Heart left ventricle (tissue), 16 donors: ENCODE results near the gene HES5. TPM values are rescaled to one million over a fixed set of nuclear protein-coding genes. Genes with fewer than 3 reads are reported as not detected.

Experiments
- ATAC-seq, 4 donors: fragments of 200-7000 bp; cut with Tn5 transposase; one replicate each; pipeline ENCODE4 v1.9.1; 2020 to 2022; ENCODE audit warnings: moderate library complexity in 4 of 4, mild to moderate bottlenecking in 3 of 4, moderate number of reproducible peaks in 1 of 4
- DNase-seq, 5 donors: peaks; one replicate each; pipeline ENCODE4 v3.0.0-alpha.2; 2020
- H3K27ac ChIP-seq, 12 donors: fragments of 200-600 bp; sonication (generic) in 4 of 12; one replicate each; pipeline versions ENCODE4 v1.5.0 to v1.8.0; 2016 to 2022; ENCODE audit warnings: mild to moderate bottlenecking in 2 of 12
- H3K27me3 ChIP-seq, 9 donors: fragments of 200-600 bp; sonication (generic) in 2 of 9; one replicate each; pipeline versions ENCODE4 v1.5.1 to v1.8.0; 2016 to 2022; ENCODE audit warnings: mild to moderate bottlenecking in 3 of 9
- H3K36me3 ChIP-seq, 9 donors: fragments of 200-600 bp; sonication (generic) in 2 of 9; one replicate each; pipeline versions ENCODE4 v1.5.0 to v1.8.0; 2018 to 2022; ENCODE audit warnings: mild to moderate bottlenecking in 2 of 9
- H3K4me1 ChIP-seq, 12 donors: fragments of 200-600 bp; sonication (generic) in 4 of 12; one replicate each; pipeline versions ENCODE4 v1.5.0 to v1.8.0; 2016 to 2022; ENCODE audit warnings: mild to moderate bottlenecking in 3 of 12
- H3K4me3 ChIP-seq, 12 donors: fragments of 200-600 bp; sonication (generic) in 4 of 12; one replicate each; pipeline versions ENCODE4 v1.5.0 to v1.8.0; 2017 to 2022; ENCODE audit warnings: mild to moderate bottlenecking in 9 of 12, moderate library complexity in 4 of 12
- H3K9me3 ChIP-seq, 12 donors: fragments of 200-600 bp; sonication (generic) in 4 of 12; one replicate each; pipeline versions ENCODE4 v1.5.0 to v1.8.0; 2016 to 2022; ENCODE audit warnings: mild to moderate bottlenecking in 1 of 12
- POLR2A ChIP-seq, 2 donors: fragments of 450-650 bp; IDR thresholded peaks; one replicate each; pipeline ENCODE4 v1.6.1; 2017; ENCODE audit warnings: antibody characterized with exemption in 2 of 2, mild to moderate bottlenecking in 2 of 2, moderate library complexity in 2 of 2
- WGBS, 4 donors: extraction: QIAGEN DNeasy Blood & Tissue Kit in 2 of 4; methylation state at CpG; one replicate each; pipeline versions ENCODE4 v1.1.5 to v1.1.7; 2013 to 2018; 5-methylcytosine and 5-hydroxymethylcytosine counted together
- intact Hi-C, 10 donors: fragments of 100-400 bp; cut with DNase I; formaldehyde crosslinking; loops; one replicate each; pipeline versions ENCODE4 v1.11.1 to v1.14.2; 2022
- polyA plus RNA-seq, 2 donors: library from polyadenylated mRNA; stranded (reverse); fragments of 200-250 nt; gene quantifications; one replicate each; pipeline ENCODE4 v1.2.3, GENCODE V29; 2013
- total RNA-seq, 9 donors: library from RNA; depleted of rRNA in 2 of 9; stranded (reverse); fragments of >200 nt in 2 of 9; fragmentation: NEBNext Ultra II Directional in 3 of 9; extraction: Animal tissue kit (Norgen Biotek cat#: 25700) in 3 of 9; gene quantifications; one replicate each; pipeline versions ENCODE4 v1.1.0 to v1.2.4, GENCODE V29; 2016 to 2023
- TF ChIP-seq, protein P1 (sequence below), 12 donors: fragments of 200-600 bp; sonication (generic) in 4 of 12; IDR thresholded peaks; one replicate each; pipeline versions ENCODE4 v1.5.0 to v1.8.0; 2018 to 2022; ENCODE audit warnings: antibody characterized with exemption in 12 of 12, mild to moderate bottlenecking in 5 of 12
- donor health status: ischemic (EF 13 %, LVEDD 7.1; RV severe dilation, severe dysfunction).
- donor health status: healthy with polysubstance abuse.
- donor health status: DM: no; HTN: yes; CAD: no.
- donor health status: DM: no; HTN: no; CAD: no.
- donor health status: ischemic (EF 25% LVEDD 6.9; RV normal size, moderate dysfunction).
- donor health status: ischemic (EF 25% LVEDD 5.7; RV mildly dilated, moderate dysfunction).
- donor health status: healthy.
- donor health status: DM: yes; HTN: yes; CAD: no.
- donor health status: ischemic (EF 35%, LVEDD 5.7; RV mildly dilated, moderate dysfunction).
- donor health status: nonischemic (EF 11% LVEDD 7.7; RV severe dilation, severe dysfunction).
- donor health status: DM: yes; HTN: yes; CAD: no.
- donor health status: PGD.
- donor health status: ischemic (EF 29% LVEDD 5.4; RV normal size, mild dysfunction).
- donor health status: nonischemic (EF 23%, LVEDD 6.1; RV moderate dilation, normal function).

The HES5 gene
- total and polyA plus RNA-seq, 11 donors: 0.42 to 2.0 (median 1.2) TPM

DNA sequence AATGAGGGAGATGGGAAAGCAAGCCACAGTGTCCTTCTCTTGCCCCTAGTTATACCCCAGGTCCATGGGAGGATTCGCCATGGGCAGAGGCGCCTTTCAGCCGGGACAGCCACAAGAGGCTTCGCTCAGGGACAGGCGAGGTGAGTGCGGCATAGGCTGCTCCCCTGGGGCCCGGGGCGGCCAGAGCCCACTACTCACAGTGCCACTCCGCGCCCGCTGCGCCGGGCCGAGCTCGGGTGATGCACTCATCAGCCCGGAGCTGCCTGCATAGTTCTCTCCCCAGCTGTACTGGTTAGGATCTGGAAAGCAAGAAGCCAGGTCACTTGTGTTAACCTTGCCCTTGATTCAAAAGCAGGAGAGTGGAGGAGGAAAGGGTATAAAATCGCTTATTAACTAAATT lies 12.1 kb downstream of the HES5 start:
- WGBS, 4 donors: 91 to 95% (median 94%) methylated on average over 17 of the region's 17 CpGs
- DNase-seq: no peak
- no peak for TF ChIP-seq POLR2A (IDR thresholded peaks at IDR 0.05)
- TF ChIP-seq, protein P1, sequence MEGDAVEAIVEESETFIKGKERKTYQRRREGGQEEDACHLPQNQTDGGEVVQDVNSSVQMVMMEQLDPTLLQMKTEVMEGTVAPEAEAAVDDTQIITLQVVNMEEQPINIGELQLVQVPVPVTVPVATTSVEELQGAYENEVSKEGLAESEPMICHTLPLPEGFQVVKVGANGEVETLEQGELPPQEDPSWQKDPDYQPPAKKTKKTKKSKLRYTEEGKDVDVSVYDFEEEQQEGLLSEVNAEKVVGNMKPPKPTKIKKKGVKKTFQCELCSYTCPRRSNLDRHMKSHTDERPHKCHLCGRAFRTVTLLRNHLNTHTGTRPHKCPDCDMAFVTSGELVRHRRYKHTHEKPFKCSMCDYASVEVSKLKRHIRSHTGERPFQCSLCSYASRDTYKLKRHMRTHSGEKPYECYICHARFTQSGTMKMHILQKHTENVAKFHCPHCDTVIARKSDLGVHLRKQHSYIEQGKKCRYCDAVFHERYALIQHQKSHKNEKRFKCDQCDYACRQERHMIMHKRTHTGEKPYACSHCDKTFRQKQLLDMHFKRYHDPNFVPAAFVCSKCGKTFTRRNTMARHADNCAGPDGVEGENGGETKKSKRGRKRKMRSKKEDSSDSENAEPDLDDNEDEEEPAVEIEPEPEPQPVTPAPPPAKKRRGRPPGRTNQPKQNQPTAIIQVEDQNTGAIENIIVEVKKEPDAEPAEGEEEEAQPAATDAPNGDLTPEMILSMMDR (IDR thresholded peaks at IDR 0.05): no peak
- ATAC-seq: no peak
- Histone ChIP-seq H3K9me3 (no peaks in the 10 kb centered on the region), H3K27ac (no peak overlapping the region), H3K27me3 (no peaks in the 10 kb centered on the region), H3K4me3 (no peak overlapping the region), H3K4me1 (peaks cover 0 to 8% (median under 1%) of the 10 kb centered on the region in 12 donors), H3K36me3 (peaks cover 7 to 93% (median 82%) of the 10 kb centered on the region in 9 donors)
- intact Hi-C loops: no loop called here

DNA sequence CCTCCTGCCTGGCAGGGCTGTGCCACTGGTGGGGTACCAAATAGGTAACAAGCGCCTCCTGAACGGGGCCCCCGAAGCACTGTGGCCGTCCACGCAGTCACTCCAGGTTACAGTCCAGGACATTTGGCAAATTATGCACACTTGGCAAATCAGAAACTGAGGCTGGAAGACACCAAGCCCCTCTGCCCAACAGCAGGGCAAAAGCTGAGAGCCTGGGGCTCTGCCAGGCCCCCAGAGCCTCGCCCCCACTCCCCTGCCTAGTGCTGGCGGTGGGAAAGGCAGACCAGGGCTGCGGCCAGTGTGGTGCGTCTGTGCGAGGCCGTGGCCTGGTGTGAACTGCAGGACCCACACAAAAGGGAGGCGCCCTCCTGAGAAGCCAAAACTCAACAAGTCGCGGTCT lies 13.1 kb downstream of the HES5 start:
- no peaks in the 10 kb centered on the region for H3K27me3 ChIP-seq
- ATAC-seq: no peak
- WGBS, 4 donors: 93 to 96% (median 96%) methylated on average over 8 to 14 of the region's 14 CpGs
- TF ChIP-seq POLR2A (IDR thresholded peaks at IDR 0.05): no peak
- TF ChIP-seq, protein P1 (IDR thresholded peaks at IDR 0.05): no peak
- DNase-seq: no peak
- intact Hi-C loops: no loop called here
- H3K4me3 ChIP-seq: no peak overlapping the region
- H3K4me1 ChIP-seq: peaks cover 0 to 6% (median 0%) of the 10 kb centered on the region in 12 donors
- H3K36me3 ChIP-seq: peaks cover 7 to 97% (median 93%) of the 10 kb centered on the region in 9 donors
- H3K9me3 ChIP-seq: no peaks in the 10 kb centered on the region
- no peak overlapping the region for H3K27ac ChIP-seq

DNA sequence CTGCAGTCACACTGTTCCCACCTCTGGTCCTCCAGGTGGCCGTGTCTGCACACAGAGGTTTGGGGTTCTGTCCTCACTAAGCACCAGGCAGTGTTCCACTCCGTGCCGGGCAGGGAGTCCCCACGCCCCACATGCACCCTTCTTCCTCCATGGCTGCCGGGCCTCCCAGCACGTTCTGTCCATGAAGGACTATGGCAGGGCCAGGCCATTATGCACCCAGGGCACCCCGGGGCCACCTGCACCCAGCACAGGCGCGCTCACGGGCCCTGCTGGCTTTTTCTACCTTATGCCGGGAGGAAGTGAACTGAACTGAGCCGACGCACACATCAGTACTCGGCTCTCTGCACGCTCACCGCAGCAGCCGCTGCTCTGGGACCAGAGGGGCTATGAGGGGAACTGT lies 13.9 kb downstream of the HES5 start:
- DNase-seq: no peak
- TF ChIP-seq POLR2A (IDR thresholded peaks at IDR 0.05): no peak
- TF ChIP-seq, protein P1 (IDR thresholded peaks at IDR 0.05): no peak
- Histone ChIP-seq H3K27me3 (no peaks in the 10 kb centered on the region), H3K4me1 (peaks cover 0 to 5% (median 0%) of the 10 kb centered on the region in 12 donors), H3K4me3 (no peak overlapping the region), H3K9me3 (no peaks in the 10 kb centered on the region), H3K27ac (no peak overlapping the region), H3K36me3 (peaks cover 7 to 100% (median 96%) of the 10 kb centered on the region in 9 donors)
- intact Hi-C loops: no loop called here
- no peak for ATAC-seq
- WGBS, 4 donors: 91 to 96% (median 93%) methylated on average over 17 of the region's 17 CpGs

DNA sequence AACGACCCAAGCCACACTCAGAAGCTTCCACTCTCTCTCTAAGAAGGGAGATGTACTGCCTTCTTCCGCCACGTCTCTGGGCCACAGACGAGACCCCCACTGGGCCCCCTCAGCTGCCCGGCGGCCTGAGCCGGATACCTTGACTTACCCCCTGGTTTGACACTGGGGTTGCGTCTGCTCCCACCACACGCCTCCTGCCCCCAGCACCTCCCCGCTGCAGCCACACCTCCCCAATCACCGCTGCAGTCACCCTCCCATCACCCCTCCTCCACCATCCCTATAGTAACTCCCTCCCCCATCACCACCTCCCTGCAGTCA lies 14.3 kb downstream of the HES5 start:
- H3K4me1 ChIP-seq: peaks cover 0 to under 1% (median 0%) of the 10 kb centered on the region in 12 donors
- H3K27me3 ChIP-seq: no peaks in the 10 kb centered on the region
- TF ChIP-seq POLR2A (IDR thresholded peaks at IDR 0.05): no peak
- TF ChIP-seq, protein P1 (IDR thresholded peaks at IDR 0.05): no peak
- ATAC-seq (no peak), DNase-seq (no peak)
- peaks cover 7 to 100% (median 96%) of the 10 kb centered on the region in 9 donors for H3K36me3 ChIP-seq
- WGBS, 4 donors: 94 to 98% (median 95%) methylated on average over 11 of the region's 11 CpGs
- no peaks in the 10 kb centered on the region for H3K9me3 ChIP-seq
- intact Hi-C loops: no loop called here
- no peak overlapping the region for H3K27ac ChIP-seq
- H3K4me3 ChIP-seq: no peak overlapping the region
